Upper lobe of right lung (tissue), 1 donor: ENCODE data around the gene INPP5E. TPM values are rescaled to one million over a fixed set of nuclear protein-coding genes. Genes with fewer than 3 reads are reported as not detected.
"Not testable (repeated sequence)": the region's sequence is repeated elsewhere in the genome, so short reads cannot be mapped to it uniquely, and the experiment has no call there.

Source experiments
- ATAC-seq: fragments of 200-7000 bp; cut with Tn5 transposase; one replicate; pipeline ENCODE4 v1.9.1; 2020; ENCODE audit warnings: mild to moderate bottlenecking, moderate library complexity
- DNase-seq: peaks from one replicate; pipeline ENCODE4 v3.0.0-alpha.2; 2020
- H3K27ac ChIP-seq: fragments of 200-600 bp; one replicate; pipeline ENCODE4 v1.8.0; 2022
- H3K27me3 ChIP-seq: fragments of 200-600 bp; one replicate; pipeline ENCODE4 v1.8.0; 2022; ENCODE audit warnings: mild to moderate bottlenecking
- H3K36me3 ChIP-seq: fragments of 200-600 bp; one replicate; pipeline ENCODE4 v1.8.0; 2022
- H3K4me1 ChIP-seq: fragments of 200-600 bp; one replicate; pipeline ENCODE4 v1.8.0; 2022
- H3K4me3 ChIP-seq: fragments of 200-600 bp; one replicate; pipeline ENCODE4 v1.8.0; 2022; ENCODE audit warnings: mild to moderate bottlenecking
- H3K9me3 ChIP-seq: fragments of 200-600 bp; one replicate; pipeline ENCODE4 v1.8.0; 2022
- intact Hi-C: fragments of 100-400 bp; cut with DNase I; formaldehyde crosslinking; loops from one replicate; pipeline ENCODE4 v1.11.0; 2022
- total RNA-seq: library from RNA; stranded (reverse); fragmentation: NEBNext Ultra II Directional; extraction: Animal tissue kit (Norgen Biotek cat#: 25700); gene quantifications from one replicate; pipeline ENCODE4 v1.2.1, GENCODE V29; 2021
- TF ChIP-seq, protein P1 (sequence below): fragments of 200-600 bp; IDR thresholded peaks from one replicate; pipeline ENCODE4 v1.8.0; 2022; ENCODE audit warnings: antibody characterized with exemption
- donor health status: DM: no; HTN: yes; CAD: no; lungs with severe emphysema.

INPP5E gene
- total RNA-seq, 1 donor from 2014 or later = 13.0 TPM

DNA sequence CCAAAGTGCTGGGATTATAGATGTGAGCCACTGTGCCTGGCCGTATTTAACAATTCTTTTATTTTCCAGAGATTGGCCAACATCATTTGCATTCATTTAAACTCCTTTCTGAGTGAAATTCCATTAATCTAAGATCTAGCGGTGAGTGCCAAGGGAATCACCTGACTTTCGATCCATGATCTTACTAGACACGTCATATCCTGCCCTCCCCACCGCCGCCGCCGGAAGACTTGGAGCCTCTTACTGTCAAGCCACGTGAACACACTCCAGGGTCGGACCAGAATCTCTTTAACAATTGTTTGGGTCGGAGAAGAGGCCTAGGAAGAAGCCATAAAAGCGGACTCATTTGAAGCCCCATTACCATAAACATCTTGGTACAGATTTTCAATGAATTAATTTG is 12.9 kb downstream of the INPP5E start:
- DNase-seq = no peak
- no peaks in the 10 kb centered on the region for H3K27me3 ChIP-seq
- no peaks in the 10 kb centered on the region for H3K9me3 ChIP-seq
- intact Hi-C loops = no loop called here
- no peak for ATAC-seq
- peaks cover 53% of the 10 kb centered on the region for H3K36me3 ChIP-seq
- no peak overlapping the region for H3K4me3 ChIP-seq
- H3K4me1 ChIP-seq = no peaks in the 10 kb centered on the region
- H3K27ac ChIP-seq = no peak overlapping the region
- TF ChIP-seq, protein P1, sequence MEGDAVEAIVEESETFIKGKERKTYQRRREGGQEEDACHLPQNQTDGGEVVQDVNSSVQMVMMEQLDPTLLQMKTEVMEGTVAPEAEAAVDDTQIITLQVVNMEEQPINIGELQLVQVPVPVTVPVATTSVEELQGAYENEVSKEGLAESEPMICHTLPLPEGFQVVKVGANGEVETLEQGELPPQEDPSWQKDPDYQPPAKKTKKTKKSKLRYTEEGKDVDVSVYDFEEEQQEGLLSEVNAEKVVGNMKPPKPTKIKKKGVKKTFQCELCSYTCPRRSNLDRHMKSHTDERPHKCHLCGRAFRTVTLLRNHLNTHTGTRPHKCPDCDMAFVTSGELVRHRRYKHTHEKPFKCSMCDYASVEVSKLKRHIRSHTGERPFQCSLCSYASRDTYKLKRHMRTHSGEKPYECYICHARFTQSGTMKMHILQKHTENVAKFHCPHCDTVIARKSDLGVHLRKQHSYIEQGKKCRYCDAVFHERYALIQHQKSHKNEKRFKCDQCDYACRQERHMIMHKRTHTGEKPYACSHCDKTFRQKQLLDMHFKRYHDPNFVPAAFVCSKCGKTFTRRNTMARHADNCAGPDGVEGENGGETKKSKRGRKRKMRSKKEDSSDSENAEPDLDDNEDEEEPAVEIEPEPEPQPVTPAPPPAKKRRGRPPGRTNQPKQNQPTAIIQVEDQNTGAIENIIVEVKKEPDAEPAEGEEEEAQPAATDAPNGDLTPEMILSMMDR = no peak

DNA sequence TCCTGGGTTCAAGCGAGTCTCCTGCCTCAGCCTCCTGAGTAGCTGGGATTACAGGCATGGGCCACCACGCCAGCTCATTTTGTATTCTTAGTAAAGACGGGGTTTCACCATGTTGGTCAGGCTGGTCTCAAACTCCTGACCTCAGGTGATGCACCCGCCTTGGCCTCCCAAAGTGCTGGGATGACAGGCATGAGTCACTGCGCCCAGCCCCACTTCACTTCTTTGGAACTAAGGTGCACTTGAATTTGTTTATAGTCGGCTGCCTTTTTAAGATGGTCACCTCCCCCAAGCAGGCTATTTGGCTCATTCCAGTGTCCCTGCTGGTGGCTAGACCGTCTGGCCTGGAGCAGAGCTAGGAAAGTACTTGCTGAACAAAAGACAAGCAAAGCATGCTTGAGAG is 14.3 kb downstream of the INPP5E start:
- H3K27me3 ChIP-seq, H3K4me3 ChIP-seq, H3K9me3 ChIP-seq, DNase-seq, intact Hi-C loops, H3K27ac ChIP-seq, H3K4me1 ChIP-seq: not testable (repeated sequence)
- peak; percentile 8 for ATAC-seq
- H3K36me3 ChIP-seq = peaks cover 62% of the 10 kb centered on the region

DNA sequence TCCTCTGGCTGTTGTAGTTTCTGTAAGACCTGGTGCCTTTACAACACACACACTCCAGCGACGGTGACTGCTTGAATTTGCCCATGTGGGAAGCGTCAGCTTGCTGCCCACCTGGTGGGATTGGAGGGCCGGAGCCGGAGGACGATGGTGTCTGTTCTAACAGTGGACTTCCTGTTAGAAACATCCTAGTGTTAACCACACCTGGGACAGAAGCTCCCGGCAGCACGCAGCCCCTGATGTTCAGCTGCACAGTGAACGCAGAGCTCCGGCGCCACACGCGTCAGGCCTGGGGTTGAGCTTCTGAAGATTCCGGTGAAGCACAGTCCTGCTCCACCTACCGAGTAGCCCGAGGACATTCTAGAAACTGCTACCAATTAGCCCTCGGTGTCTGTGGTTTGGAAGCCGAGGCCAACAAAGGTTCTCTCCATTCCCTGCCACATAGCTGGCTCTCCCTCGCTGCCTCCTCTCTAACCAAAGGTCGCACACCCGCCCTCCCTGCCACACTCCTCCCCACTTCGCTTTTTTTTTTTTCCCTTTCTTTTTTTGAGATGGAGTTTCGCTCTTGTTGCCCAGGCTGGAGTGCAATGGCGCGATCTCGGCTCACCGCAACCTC is 14.8 kb downstream of the INPP5E start:
- H3K4me1 ChIP-seq = no peaks in the 10 kb centered on the region
- no peak for ATAC-seq
- TF ChIP-seq, protein P1 = no peak

DNA sequence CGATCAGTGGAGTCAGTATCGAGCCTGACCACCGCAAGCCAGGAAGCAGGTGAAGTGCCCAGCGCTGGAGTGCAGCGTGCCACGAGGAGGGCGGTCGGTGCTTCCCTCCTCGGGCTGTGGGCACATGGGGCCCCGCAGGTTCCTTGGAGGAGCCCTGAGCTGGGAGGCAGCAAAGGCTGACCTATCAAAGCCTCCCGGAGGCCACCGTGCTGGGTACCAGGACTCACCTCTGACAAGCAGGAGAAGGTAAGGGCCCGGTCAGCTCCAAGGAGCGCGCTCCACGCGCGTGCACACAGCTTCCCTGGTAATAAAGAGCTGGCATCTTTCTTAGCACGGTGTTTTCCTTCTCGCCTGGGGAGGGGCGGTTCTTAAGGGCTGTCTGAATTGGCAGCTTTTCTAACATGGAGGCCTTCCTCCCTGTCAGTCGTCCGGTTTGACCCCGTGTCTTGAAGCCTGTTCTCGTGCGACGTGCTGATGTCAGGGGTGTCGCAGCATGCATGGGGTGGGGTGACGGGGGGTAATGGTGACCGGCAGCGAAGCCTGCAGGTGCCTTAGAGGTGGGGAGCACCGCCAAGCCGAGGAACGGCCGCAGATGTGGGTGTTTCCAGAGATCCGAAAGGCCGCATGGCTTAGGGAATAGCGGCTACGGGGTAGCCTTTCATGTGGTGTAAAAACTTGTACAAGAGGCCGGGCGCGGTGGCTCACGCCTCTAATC is 16.1 kb downstream of the INPP5E start:
- Histone ChIP-seq H3K4me3 (no peak overlapping the region), H3K4me1 (no peaks in the 10 kb centered on the region), H3K36me3 (peaks cover 65% of the 10 kb centered on the region), H3K9me3 (no peaks in the 10 kb centered on the region), H3K27ac (no peak overlapping the region), H3K27me3 (no peaks in the 10 kb centered on the region)
- TF ChIP-seq, protein P1 = no peak
- no peak for ATAC-seq
- no peak for DNase-seq
- intact Hi-C loops = no loop called here

More for the DNA sequence above, 14.8 kb downstream of the INPP5E start:
- DNase-seq = no peak
- Histone ChIP-seq H3K9me3 (no peaks in the 10 kb centered on the region), H3K27ac (no peak overlapping the region), H3K4me3 (no peak overlapping the region), H3K27me3 (no peaks in the 10 kb centered on the region), H3K36me3 (peaks cover 62% of the 10 kb centered on the region)
- intact Hi-C loops = no loop called here

DNA sequence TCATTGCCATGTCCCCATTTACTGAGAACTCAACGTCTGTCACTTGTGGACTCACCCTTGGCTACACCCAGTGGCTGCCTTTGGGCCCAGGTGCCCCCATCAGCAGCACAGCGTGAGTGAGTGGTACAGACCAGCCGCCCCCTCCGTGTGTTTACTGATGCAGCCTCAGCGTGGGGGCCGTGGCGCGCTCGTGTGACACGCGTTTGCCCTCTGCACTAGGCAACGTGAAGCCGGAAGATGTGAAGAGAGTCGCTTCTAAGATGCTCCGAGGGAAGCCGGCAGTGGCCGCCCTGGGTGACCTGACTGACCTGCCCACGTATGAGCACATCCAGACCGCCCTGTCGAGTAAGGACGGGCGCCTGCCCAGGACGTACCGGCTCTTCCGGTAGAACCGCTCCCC is 16.8 kb downstream of the INPP5E start:
- DNase-seq (no peak), ATAC-seq (no peak)
- intact Hi-C loops = no loop called here
- TF ChIP-seq, protein P1 = no peak
- Histone ChIP-seq H3K4me1 (no peaks in the 10 kb centered on the region), H3K27ac (no peak overlapping the region), H3K9me3 (no peaks in the 10 kb centered on the region), H3K36me3 (peaks cover 71% of the 10 kb centered on the region), H3K27me3 (no peaks in the 10 kb centered on the region), H3K4me3 (no peak overlapping the region)

DNA sequence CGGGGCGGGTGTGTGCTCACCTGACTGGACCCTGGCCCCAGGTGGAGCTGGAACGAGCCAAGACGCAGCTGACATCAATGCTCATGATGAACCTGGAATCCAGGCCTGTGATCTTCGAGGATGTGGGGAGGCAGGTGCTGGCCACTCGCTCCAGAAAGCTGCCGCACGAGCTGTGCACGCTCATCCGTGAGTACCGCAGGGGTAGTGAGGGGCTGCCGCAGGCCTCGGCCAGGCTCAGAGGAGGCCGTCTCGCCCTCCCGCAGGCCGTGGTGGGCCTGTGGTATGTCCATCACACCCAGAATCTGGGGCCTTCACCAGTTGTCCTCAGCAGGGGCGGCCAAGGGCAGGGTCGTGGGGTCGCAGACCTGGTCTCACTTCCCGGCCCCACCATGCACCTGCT is 17.9 kb downstream of the INPP5E start:
- H3K4me1 ChIP-seq = no peaks in the 10 kb centered on the region
- no peaks in the 10 kb centered on the region for H3K9me3 ChIP-seq
- no peak for DNase-seq
- no peaks in the 10 kb centered on the region for H3K27me3 ChIP-seq
- TF ChIP-seq, protein P1 = no peak
- no peak for ATAC-seq
- H3K4me3 ChIP-seq = no peak overlapping the region
- no peak overlapping the region for H3K27ac ChIP-seq
- H3K36me3 ChIP-seq = peaks cover 82% of the 10 kb centered on the region
- intact Hi-C loops = no loop called here
